Lower lobe of right lung (tissue), 2 donors: ENCODE measurements around the gene ZNF460. TPM values are rescaled to one million over a fixed set of nuclear protein-coding genes. Genes with fewer than 3 reads are reported as not detected.
"Not testable (repeated sequence)": the region's sequence is repeated elsewhere in the genome, so short reads cannot be mapped to it uniquely, and the experiment has no call there.

ENCODE experiments used
- ATAC-seq, 2 donors: fragments of 200-7000 bp; cut with Tn5 transposase; one replicate each; pipeline ENCODE4 v1.9.1; 2020 to 2022; ENCODE audit warnings: mild to moderate bottlenecking in 2 of 2, moderate library complexity in 2 of 2
- DNase-seq: peaks from one replicate; pipeline ENCODE4 v3.0.0-alpha.2; 2020
- H3K27ac ChIP-seq: fragments of 200-600 bp; one replicate; pipeline ENCODE4 v1.8.0; 2022
- H3K27me3 ChIP-seq: fragments of 200-600 bp; one replicate; pipeline ENCODE4 v1.8.0; 2022; ENCODE audit warnings: low read depth
- H3K36me3 ChIP-seq: fragments of 200-600 bp; one replicate; pipeline ENCODE4 v1.8.0; 2022; ENCODE audit warnings: mild to moderate bottlenecking
- H3K4me1 ChIP-seq: fragments of 200-600 bp; one replicate; pipeline ENCODE4 v1.8.0; 2022
- H3K4me3 ChIP-seq: fragments of 200-600 bp; one replicate; pipeline ENCODE4 v1.8.0; 2022; ENCODE audit warnings: mild to moderate bottlenecking
- H3K9me3 ChIP-seq: fragments of 200-600 bp; one replicate; pipeline ENCODE4 v1.8.0; 2022
- CTCF ChIP-seq: fragments of 200-600 bp; IDR thresholded peaks from one replicate; pipeline ENCODE4 v1.8.0; 2022; ENCODE audit warnings: antibody characterized with exemption, mild to moderate bottlenecking
- intact Hi-C: fragments of 100-400 bp; cut with DNase I; formaldehyde crosslinking; loops from one replicate; pipeline ENCODE4 v1.11.0; 2022
- total RNA-seq: library from RNA; stranded (reverse); fragmentation: NEBNext Ultra II Directional; extraction: Animal tissue kit (Norgen Biotek cat#: 25700); gene quantifications from one replicate; pipeline ENCODE4 v1.2.1, GENCODE V29; 2021
- donor health status: DM: no; HTN: yes; CAD: no; lungs with severe emphysema.

Gene ZNF460
- total RNA-seq, 1 donor from 2014 or later, result 51.4 TPM

- no peak for DNase-seq
- no peaks in the 10 kb centered on the region for H3K4me1 ChIP-seq
- ATAC-seq, result no peak
- intact Hi-C loops, result no loop called here
- H3K4me3 ChIP-seq, result no peak overlapping the region
- no peak for TF ChIP-seq CTCF
- H3K9me3 ChIP-seq, result no peaks in the 10 kb centered on the region
- H3K36me3 ChIP-seq, result no peaks in the 10 kb centered on the region
- no peaks in the 10 kb centered on the region for H3K27me3 ChIP-seq
- H3K27ac ChIP-seq, result no peak overlapping the region
These were observed 9.0 kb upstream of the ZNF460 start for GRCh38 chr19:57271280-57271679.

- Histone ChIP-seq H3K27me3 (no peaks in the 10 kb centered on the region), H3K9me3 (no peaks in the 10 kb centered on the region), H3K4me1 (no peaks in the 10 kb centered on the region), H3K36me3 (no peaks in the 10 kb centered on the region), H3K27ac (no peak overlapping the region), H3K4me3 (no peak overlapping the region)
- no peak for ATAC-seq
- DNase-seq, result no peak
- no peak for TF ChIP-seq CTCF
- intact Hi-C loops, result no loop called here
These were observed 7.3 kb upstream of the ZNF460 start for GRCh38 chr19:57273014-57273413.

- H3K4me1 ChIP-seq, result peaks cover 13% of the 10 kb centered on the region
- intact Hi-C loops, result no loop called here
- ATAC-seq (no peak), DNase-seq (no peak)
- H3K27me3 ChIP-seq, result no peaks in the 10 kb centered on the region
- H3K4me3 ChIP-seq, result no peak overlapping the region
- no peaks in the 10 kb centered on the region for H3K9me3 ChIP-seq
- no peak overlapping the region for H3K27ac ChIP-seq
- H3K36me3 ChIP-seq, result no peaks in the 10 kb centered on the region
- TF ChIP-seq CTCF, result no peak
These were observed 3.9 kb upstream of the ZNF460 start for GRCh38 chr19:57276430-57276829.

- H3K36me3 ChIP-seq, H3K27me3 ChIP-seq, DNase-seq, H3K27ac ChIP-seq, ATAC-seq, H3K9me3 ChIP-seq, H3K4me3 ChIP-seq, intact Hi-C loops: not testable (repeated sequence)
- H3K4me1 ChIP-seq, result peaks cover 34% of the 10 kb centered on the region
These were observed 1.8 kb upstream of the ZNF460 start for GRCh38 chr19:57278481-57278880.

- Histone ChIP-seq H3K9me3 (no peaks in the 10 kb centered on the region), H3K4me3 (peak overlapping the region; percentile 94), H3K27ac (peak overlapping the region; percentile 98), H3K4me1 (peaks cover 41% of the 10 kb centered on the region), H3K27me3 (no peaks in the 10 kb centered on the region), H3K36me3 (peaks cover 15% of the 10 kb centered on the region)
- TF ChIP-seq CTCF, result peak; percentile 39
- DNase-seq (peak; percentile 91), ATAC-seq (peak; percentile 97)
- intact Hi-C loops, result no loop called here
These were observed 694 bp upstream of the ZNF460 start for GRCh38 chr19:57279418-57280164.

- DNase-seq (no peak), ATAC-seq (peak in 1 of 2 donors; percentile 3)
These were observed 696 bp downstream of the ZNF460 start for GRCh38 chr19:57280962-57281400.

More at GRCh38 chr19:57280962-57281400, 696 bp downstream of the ZNF460 start:
- no peaks in the 10 kb centered on the region for H3K9me3 ChIP-seq
- intact Hi-C loops, result no loop called here
- H3K4me1 ChIP-seq, result peaks cover 41% of the 10 kb centered on the region
- H3K4me3 ChIP-seq, result peak overlapping the region; percentile 94
- peak overlapping the region; percentile 98 for H3K27ac ChIP-seq
- peaks cover 29% of the 10 kb centered on the region for H3K36me3 ChIP-seq
- no peak for TF ChIP-seq CTCF
- no peaks in the 10 kb centered on the region for H3K27me3 ChIP-seq
